Caco-2 (cell line): ENCODE data around the gene ELP2. TPM values are rescaled to one million over a fixed set of nuclear protein-coding genes. Genes with fewer than 3 reads are reported as not detected.
A peak's percentile ranks its signal among the peaks of the same experiment; 100 is the strongest.

Experiments
- BruUV-seq: library from RNA; stranded (reverse); fragments of 400-500 nt; replicated peaks from 2 replicates; lab custom pipeline; 2021; lab: Mats Ljungman, UMichigan
- CTCF ChIA-PET: fragments of 300-600 bp; sonication (Branson Sonifier 250); formaldehyde crosslinking; loops from one replicate; lab custom pipeline; 2022; ENCODE audit warnings: antibody characterized with exemption; lab: Charles Lee
- POLR2A ChIA-PET: fragments of 300-600 bp; sonication (Branson Sonifier 250); formaldehyde crosslinking; loops from one replicate; lab custom pipeline; 2022; ENCODE audit warnings: antibody characterized with exemption; lab: Charles Lee
- DNase-seq, 2 experiments: peaks; one replicate each; pipeline versions ENCODE4 v3.0.0 to v3.0.0-alpha.2; 2020 to 2022
- H3K27me3 ChIP-seq: replicated peaks from 2 replicates; pipeline ENCODE4 v1.6.0; 2011; ENCODE audit warnings: low read length; ENCODE audit not compliant: control insufficient read depth, insufficient read depth
- H3K36me3 ChIP-seq: 2 replicates; pipeline ENCODE4 v1.5.1; 2011; ENCODE audit warnings: low read length; ENCODE audit not compliant: control insufficient read depth, insufficient read depth
- H3K4me1 ChIP-seq: fragments of 250-450 bp; sonication (Bioruptor Pico); 2 replicates; pipeline ENCODE4 v1.5.1; 2020; ENCODE audit warnings: mild to moderate bottlenecking
- H3K4me3 ChIP-seq: 2 replicates; pipeline ENCODE4 v1.5.1; 2011; ENCODE audit warnings: low read depth, mild to moderate bottlenecking, control low read depth, low read length
- H3K9me3 ChIP-seq: fragments of 250-450 bp; sonication (Bioruptor Pico); 2 replicates; pipeline ENCODE4 v1.5.1; 2020; ENCODE audit warnings: mild to moderate bottlenecking, moderate library complexity
- H3K27ac Mint-ChIP-seq: one replicate; pipeline ENCODE4 v1.8.0; 2022; ENCODE audit warnings: mixed read lengths; ENCODE audit not compliant: unreplicated experiment
- H3K27me3 Mint-ChIP-seq: one replicate; pipeline ENCODE4 v1.8.0; 2022; ENCODE audit warnings: mixed read lengths; ENCODE audit not compliant: insufficient read depth, unreplicated experiment
- H3K36me3 Mint-ChIP-seq: one replicate; pipeline ENCODE4 v1.8.0; 2022; ENCODE audit warnings: mild to moderate bottlenecking, mixed read lengths; ENCODE audit not compliant: insufficient read depth, unreplicated experiment
- H3K4me1 Mint-ChIP-seq: one replicate; pipeline ENCODE4 v1.8.0; 2022; ENCODE audit warnings: low read depth, mixed read lengths; ENCODE audit not compliant: unreplicated experiment
- H3K4me3 Mint-ChIP-seq: one replicate; pipeline ENCODE4 v1.8.0; 2022; ENCODE audit warnings: mild to moderate bottlenecking, moderate library complexity, mixed read lengths; ENCODE audit not compliant: unreplicated experiment
- H3K9me3 Mint-ChIP-seq: one replicate; pipeline ENCODE4 v1.8.0; 2022; ENCODE audit warnings: mixed read lengths; ENCODE audit not compliant: unreplicated experiment
- intact Hi-C: fragments of 100-400 bp; cut with micrococcal nuclease; formaldehyde crosslinking; loops from one replicate; pipeline ENCODE4 v1.10.0; 2022; ENCODE audit not compliant: unreplicated experiment
- total RNA-seq: library from RNA; stranded (reverse); gene quantifications from 2 replicates; pipeline ENCODE4 v1.2.3, GENCODE V29; 2022
- TF ChIP-seq, protein P1 (sequence below), 2 experiments: fragments of 200-600 bp in 1 of 2; IDR thresholded peaks; 1 replicate in 1 of 2; 2 replicates in 1 of 2; pipeline versions ENCODE4 v1.5.1 to v1.8.0; 2011 to 2022; ENCODE audit warnings: antibody characterized with exemption in 1 of 2, control low read depth in 1 of 2, inconsistent platforms in 1 of 2, low read depth in 1 of 2, low read length in 1 of 2, mild to moderate bottlenecking in 1 of 2, moderate library complexity in 1 of 2; ENCODE audit not compliant: insufficient read depth in 1 of 2, severe bottlenecking in 1 of 2, unreplicated experiment in 1 of 2

ELP2 gene
- total RNA-seq, 1 experiment from 2014 or later = 45.9 TPM

DNA sequence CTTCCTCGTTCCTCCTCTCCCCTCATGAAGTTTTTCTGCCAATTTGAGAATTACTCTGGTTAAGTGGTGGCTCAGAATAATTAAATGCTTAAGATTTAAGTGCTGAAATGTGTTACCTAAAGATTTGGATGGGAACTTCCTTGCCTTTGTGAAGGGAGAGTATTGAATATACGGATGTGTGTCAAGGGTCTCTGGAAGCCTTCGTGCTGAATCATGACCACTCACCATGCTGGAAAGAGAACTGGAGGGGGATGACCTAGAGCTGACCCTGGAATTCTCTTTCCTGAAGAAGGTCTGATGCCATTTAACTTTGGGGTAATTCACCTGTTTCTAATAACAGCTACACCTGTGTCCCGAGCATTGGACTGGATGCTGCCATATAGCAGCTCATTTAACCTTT, 59.8 kb downstream of the ELP2 start:
- BruUV-seq = no TSS peak
- H3K27me3 Mint-ChIP-seq = no peaks in the 10 kb centered on the region
- Histone ChIP-seq H3K4me3 (no peak overlapping the region), H3K36me3 (no peaks in the 10 kb centered on the region), H3K27me3 (no peaks in the 10 kb centered on the region), H3K4me1 (0 out of 2 replicates have a peak, but pooled peaks cover 5% of the 10 kb centered on the region), H3K9me3 (no peaks in the 10 kb centered on the region)
- H3K9me3 Mint-ChIP-seq = no peaks in the 10 kb centered on the region
- POLR2A ChIA-PET = no interaction called here
- H3K4me1 Mint-ChIP-seq = peaks cover 10% of the 10 kb centered on the region
- TF ChIP-seq, protein P1, sequence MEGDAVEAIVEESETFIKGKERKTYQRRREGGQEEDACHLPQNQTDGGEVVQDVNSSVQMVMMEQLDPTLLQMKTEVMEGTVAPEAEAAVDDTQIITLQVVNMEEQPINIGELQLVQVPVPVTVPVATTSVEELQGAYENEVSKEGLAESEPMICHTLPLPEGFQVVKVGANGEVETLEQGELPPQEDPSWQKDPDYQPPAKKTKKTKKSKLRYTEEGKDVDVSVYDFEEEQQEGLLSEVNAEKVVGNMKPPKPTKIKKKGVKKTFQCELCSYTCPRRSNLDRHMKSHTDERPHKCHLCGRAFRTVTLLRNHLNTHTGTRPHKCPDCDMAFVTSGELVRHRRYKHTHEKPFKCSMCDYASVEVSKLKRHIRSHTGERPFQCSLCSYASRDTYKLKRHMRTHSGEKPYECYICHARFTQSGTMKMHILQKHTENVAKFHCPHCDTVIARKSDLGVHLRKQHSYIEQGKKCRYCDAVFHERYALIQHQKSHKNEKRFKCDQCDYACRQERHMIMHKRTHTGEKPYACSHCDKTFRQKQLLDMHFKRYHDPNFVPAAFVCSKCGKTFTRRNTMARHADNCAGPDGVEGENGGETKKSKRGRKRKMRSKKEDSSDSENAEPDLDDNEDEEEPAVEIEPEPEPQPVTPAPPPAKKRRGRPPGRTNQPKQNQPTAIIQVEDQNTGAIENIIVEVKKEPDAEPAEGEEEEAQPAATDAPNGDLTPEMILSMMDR (IDR thresholded peaks at IDR 0.05; ENCODE audit: insufficient read depth in 1 of 2, low read depth in 1 of 2, low read length in 1 of 2, severe bottlenecking in 1 of 2, unreplicated experiment in 1 of 2) = no peak
- CTCF ChIA-PET = no interaction called here
- peak overlapping the region; percentile 65 for H3K4me3 Mint-ChIP-seq
- no peaks in the 10 kb centered on the region for H3K36me3 Mint-ChIP-seq
- no peak overlapping the region for H3K27ac Mint-ChIP-seq
- no peak for DNase-seq
- intact Hi-C loops = loop anchor here (5.0 kb wide), 2 partner anchors 62 to 93 kb away; partner anchors contain the start of genes ELP2 and SLC39A6

DNA sequence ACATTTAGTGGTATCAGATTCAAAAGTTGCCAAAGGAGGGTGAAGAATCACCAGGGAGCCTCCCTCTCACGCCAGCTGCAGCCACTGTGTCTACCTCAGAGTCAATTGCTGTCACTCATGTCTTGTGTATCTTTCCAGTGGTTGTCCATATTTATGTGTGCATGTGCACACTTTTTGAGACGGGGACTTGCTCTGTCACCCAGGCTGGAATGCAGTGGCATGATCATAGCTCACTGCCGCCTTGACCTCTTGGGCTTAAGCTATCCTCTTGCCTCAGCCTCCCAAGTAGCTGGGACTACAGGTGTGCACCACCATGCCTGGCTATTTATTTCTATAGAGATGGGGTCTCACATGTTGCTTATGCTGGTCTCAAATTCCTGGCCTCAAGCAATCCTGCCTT, 61.6 kb downstream of the ELP2 start:
- H3K4me3 ChIP-seq = no peak overlapping the region
- Mint-ChIP-seq H3K36me3 (no peaks in the 10 kb centered on the region), H3K4me1 (peaks cover 10% of the 10 kb centered on the region), H3K9me3 (no peaks in the 10 kb centered on the region), H3K27me3 (no peaks in the 10 kb centered on the region), H3K4me3 (no peak overlapping the region), H3K27ac (no peak overlapping the region)
- H3K36me3 ChIP-seq = no peaks in the 10 kb centered on the region
- ChIA-PET POLR2A (no interaction called here), CTCF (no interaction called here)
- intact Hi-C loops = no loop called here
- no TSS peak for BruUV-seq
- H3K9me3 ChIP-seq = no peaks in the 10 kb centered on the region
- no peak for DNase-seq
- H3K27me3 ChIP-seq = no peaks in the 10 kb centered on the region
- 0 out of 2 replicates have a peak, but pooled peaks cover 5% of the 10 kb centered on the region for H3K4me1 ChIP-seq
- TF ChIP-seq, protein P1 (IDR thresholded peaks at IDR 0.05; ENCODE audit: insufficient read depth in 1 of 2, low read depth in 1 of 2, low read length in 1 of 2, severe bottlenecking in 1 of 2, unreplicated experiment in 1 of 2) = no peak

DNA sequence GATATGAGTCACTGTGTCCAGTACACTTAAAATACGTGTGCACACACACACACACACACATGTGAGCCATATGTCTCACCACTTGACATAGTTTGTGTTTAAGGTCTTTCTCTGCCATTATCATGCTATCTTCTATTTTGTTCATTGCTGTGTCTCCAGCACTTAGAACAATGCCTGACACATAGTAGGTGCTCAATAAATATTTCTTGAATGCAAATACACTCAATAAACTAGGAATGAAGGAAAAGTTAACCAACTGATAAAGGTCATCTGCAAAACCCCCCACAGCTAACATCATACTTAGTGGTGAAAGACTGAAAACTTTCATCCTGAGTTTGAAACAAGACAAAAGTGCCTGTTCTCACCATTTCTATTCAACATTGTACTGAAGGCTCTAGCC, 62.0 kb downstream of the ELP2 start:
- CTCF ChIA-PET = no interaction called here
- no peaks in the 10 kb centered on the region for H3K36me3 Mint-ChIP-seq
- peaks cover 10% of the 10 kb centered on the region for H3K4me1 Mint-ChIP-seq
- H3K36me3 ChIP-seq = no peaks in the 10 kb centered on the region
- no peak overlapping the region for H3K4me3 ChIP-seq
- intact Hi-C loops = no loop called here
- H3K4me1 ChIP-seq = 0 out of 2 replicates have a peak, but pooled peaks cover 5% of the 10 kb centered on the region
- no peaks in the 10 kb centered on the region for H3K9me3 Mint-ChIP-seq
- BruUV-seq = no TSS peak
- no peak for DNase-seq
- TF ChIP-seq, protein P1 (IDR thresholded peaks at IDR 0.05; ENCODE audit: insufficient read depth in 1 of 2, low read depth in 1 of 2, low read length in 1 of 2, severe bottlenecking in 1 of 2, unreplicated experiment in 1 of 2) = no peak
- no peaks in the 10 kb centered on the region for H3K27me3 ChIP-seq
- no peaks in the 10 kb centered on the region for H3K9me3 ChIP-seq
- no peak overlapping the region for H3K4me3 Mint-ChIP-seq
- POLR2A ChIA-PET = no interaction called here
- no peaks in the 10 kb centered on the region for H3K27me3 Mint-ChIP-seq
- no peak overlapping the region for H3K27ac Mint-ChIP-seq
